HG03575 (cell line): ENCODE data around the gene KIAA0408.

Experiments used
- ATAC-seq: cut with Tn5 transposase; IDR thresholded peaks from one replicate; pipeline ENCODE4 v1.9.1; 2021; ENCODE audit not compliant: unreplicated experiment, insufficient number of reproducible peaks, low FRiP score; ENCODE audit errors: extremely low read depth

Gene KIAA0408

DNA sequence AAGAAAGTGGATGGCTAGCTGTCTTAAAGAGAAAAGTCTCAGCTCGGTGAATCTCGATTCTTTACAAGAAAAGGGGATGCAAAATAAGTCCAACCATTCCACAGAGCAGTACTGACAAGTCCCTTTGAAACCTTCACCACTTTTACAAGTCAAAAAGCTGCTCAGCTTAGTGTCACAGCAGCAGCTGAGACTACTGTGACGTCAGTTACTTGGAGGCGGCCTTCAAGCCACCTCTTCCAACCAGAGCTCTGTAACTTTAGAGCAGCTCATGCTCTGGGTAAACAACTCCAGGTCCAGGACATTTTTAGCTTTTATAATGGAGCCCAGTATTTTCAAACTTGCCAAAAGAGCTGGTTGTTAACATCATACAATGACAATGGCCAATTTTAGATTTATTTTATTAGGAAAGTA is at the start of gene KIAA0408:
Gene KIAA0408 (minus strand): TSS at position 159 of the 411 bp plus-strand sequence. CDS start 5,408 bp downstream, outside the sequence.
- ATAC-seq, result no peak

GRCh38 chr6:127506894-127507293 is 47.7 kb upstream of the KIAA0408 start:
- no peak for ATAC-seq

DNA sequence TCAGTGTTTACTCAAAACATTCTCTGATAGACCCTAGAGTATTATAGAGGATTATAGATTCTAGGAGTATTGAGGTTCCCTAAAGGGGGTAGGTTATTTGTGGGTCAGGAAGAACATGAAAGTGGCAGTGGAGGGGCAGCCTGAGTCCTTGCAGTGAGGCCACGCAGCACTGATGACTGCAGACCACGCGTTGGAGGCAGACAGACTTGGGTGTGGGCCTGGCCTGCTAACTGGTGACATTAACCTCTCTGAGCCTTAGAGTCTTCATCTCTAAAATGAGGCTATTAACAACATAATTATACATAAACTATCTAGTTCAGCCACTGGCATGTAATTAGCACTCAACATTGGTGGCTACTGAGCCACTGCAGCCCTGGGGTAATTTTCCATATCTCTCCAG is 43.8 kb upstream of the KIAA0408 start:
- no peak for ATAC-seq

DNA sequence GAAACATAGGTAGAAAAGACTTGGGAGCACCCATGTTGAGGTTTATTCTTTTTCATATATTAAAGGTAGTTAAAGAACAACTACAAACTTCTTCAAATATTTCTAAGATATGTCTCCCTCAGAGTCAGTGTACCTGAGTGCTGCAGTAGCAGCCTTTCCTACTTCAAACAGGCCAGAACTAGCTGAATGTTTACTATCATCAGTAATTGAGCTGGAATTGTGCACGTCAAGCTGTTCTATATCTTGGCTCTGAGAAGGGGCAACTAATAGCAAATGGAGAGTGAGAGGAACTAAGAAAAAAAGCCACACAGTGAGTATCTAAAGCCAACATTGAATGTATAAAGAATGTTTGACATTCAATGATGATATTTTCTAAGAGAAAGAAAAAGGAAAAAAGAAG is 38.2 kb upstream of the KIAA0408 start:
- ATAC-seq, result no peak

GRCh38 chr6:127496471-127496870 is 37.3 kb upstream of the KIAA0408 start:
- ATAC-seq, result no peak

DNA sequence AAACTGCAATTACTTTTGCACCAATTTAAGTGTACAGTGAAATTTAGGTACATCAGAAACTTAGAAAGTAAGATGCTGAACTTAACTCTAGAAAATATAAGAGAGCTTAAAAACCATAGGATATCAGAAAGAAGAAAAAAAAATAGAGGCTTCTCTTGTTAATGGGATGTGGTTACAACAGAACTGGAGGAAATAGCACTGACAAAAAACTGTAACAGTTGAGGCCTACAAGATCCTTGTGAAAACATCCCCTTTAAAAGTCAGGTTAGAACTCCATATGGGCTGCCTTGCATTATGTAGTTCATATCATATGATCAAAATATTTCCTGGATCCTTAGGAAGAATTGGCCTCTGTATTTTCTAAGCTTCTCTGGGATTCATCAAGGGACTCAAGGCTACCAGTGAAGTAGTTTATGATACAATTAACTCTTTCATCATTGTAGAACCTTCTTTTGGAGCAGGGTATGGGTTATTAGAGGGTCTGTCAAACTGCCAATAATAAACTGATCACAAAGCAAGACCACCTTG is 35.1 kb upstream of the KIAA0408 start:
- no peak for ATAC-seq

DNA sequence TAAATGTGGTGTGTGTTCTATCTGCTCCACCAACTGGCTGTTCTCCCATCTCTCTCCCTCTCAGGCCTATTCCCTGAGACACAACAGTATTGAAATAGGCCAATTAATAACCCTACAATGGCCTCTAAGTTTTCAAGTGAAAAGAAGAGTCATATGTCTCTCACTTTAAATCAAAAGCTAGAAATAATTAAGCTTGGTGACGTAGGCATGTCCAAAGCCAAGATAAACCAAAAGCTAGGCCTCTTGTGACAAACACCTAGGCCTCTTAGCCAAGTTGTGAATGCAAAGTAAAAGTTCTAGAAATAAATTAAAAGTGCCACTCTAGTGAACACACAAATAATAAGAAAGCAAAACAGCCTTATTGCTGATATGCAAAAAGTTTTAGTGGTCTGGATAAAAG is 30.1 kb upstream of the KIAA0408 start:
- no peak for ATAC-seq

DNA sequence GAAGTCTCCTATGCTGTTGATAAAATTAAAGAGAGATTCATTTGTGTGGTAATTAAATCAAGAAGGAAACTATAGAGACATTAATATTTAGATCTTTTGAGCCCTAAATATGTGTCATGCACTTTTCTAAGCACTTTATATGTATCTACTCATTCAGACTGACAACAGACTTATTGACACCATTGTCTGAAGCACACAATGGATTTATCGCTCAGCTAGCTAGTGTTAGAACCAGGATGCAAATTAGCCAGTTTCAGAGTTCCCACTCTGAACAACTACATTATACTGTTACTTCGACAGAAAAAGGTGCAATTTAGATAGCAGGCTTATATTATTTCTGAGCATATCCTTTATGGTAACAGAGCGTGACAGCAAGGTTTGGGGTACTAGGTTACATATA is 27.7 kb upstream of the KIAA0408 start:
- no peak for ATAC-seq

DNA sequence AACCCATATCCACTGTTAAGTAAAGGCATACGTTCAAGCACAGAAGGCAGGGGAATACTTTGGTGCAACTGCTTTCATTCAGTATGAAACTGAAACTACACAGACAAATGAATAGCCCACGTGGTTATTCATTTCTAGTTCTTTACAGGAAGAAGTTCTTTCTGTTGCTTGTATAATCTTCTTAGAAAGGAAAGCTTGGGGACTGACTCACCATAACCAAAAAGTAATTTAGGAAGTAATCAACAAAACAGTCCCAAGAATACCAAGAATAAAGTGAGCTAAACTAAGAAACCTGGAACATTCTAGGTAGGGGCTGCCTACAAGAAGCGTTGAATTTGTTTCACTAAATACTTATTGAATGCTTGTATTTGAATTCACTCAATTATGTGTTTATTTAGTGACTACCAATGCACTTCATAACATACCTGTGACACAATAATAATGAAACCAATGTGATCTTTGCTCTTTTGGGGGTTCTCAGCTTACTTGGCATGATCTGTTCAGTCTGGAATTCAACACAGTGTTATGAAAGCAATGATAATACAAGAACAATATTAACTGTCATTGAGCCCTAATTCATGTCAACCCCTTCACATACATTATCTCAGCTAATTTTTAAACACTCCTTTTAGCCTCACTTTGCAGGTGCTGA is 25.1 kb upstream of the KIAA0408 start:
- peak; percentile 100 for ATAC-seq

- ATAC-seq, result no peak
Observed at GRCh38 chr6:127483399-127484055, 24.3 kb upstream of the KIAA0408 start.

DNA sequence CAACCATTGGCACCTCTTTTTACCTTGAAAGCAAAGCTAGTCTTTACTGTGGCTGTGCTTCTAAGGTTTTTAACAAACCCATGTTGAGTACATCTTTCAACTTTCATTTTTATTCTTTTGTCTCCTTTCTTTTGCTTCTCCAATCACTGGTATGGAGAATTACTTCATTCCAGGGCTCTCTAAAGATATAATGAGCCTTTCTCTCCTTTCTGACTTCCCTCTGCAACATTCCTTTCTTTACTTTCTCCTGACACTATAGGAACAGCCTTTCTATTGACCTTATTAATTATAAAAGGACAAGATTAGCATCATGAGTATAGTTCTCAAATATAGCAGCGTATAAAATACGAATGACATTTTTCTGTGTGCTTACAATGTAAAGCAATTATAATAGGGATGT is 23.1 kb upstream of the KIAA0408 start:
- ATAC-seq, result no peak

GRCh38 chr6:127481628-127482027 is 22.4 kb upstream of the KIAA0408 start:
- no peak for ATAC-seq

DNA sequence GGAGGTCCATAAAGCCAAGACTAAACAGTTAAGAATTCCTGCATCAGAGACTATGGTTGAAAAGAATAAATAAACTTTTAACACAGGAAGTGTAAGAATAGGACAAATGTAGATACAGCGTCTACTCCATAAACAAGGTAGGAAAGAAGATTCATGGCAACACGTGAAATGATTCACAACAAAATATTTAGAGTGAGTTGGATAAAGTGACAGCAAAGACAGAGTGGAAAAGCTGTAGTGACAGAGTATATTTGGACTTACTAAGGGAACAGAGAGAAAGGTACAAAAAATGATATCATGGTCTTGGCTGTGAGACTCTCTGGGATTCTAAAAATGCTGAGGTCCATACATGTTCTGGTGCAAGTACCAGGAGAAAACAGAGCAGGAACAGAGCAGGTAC is 21.9 kb upstream of the KIAA0408 start:
- ATAC-seq, result no peak

DNA sequence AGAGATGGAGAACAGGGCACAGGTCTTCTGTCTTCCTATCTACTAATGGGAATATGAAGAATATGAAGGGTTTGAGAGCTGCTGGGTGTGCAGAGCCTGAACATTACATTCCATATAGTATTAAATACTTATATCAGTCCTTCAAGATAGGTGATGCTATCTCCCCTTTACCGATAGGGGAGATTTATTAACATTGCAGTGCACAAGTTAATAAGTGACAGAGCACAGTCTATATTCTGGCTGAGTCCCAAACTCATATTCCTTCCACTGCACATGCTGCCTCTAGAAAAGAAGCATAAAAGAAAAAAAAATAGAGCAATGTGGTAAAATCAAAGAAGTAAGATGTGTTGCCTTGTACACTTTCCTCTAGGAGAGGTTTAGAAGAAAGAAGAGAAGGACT is 18.5 kb upstream of the KIAA0408 start:
- no peak for ATAC-seq

DNA sequence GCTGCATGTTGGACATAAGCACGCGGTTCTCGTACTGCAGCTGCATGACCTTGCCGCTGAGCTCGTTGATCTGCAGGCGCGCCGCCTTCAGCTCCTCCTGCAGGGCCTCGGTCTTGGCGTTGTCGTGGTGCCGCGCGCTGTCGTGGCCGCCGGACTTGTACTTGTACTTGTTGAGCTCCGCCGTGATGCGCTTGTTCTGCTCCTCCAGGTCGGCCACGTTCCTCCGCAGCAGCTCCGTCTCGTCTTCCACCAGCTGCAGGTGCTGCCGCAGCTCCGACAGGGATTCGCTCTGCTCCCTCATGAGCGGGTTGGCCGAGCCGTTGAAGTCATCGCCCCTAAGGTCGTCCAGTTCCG is 16.6 kb upstream of the KIAA0408 start:
- ATAC-seq, result no peak

- ATAC-seq, result no peak
Observed at GRCh38 chr6:127475135-127475822, 16.1 kb upstream of the KIAA0408 start.

- no peak for ATAC-seq
Observed at GRCh38 chr6:127471379-127472255, 12.4 kb upstream of the KIAA0408 start.

DNA sequence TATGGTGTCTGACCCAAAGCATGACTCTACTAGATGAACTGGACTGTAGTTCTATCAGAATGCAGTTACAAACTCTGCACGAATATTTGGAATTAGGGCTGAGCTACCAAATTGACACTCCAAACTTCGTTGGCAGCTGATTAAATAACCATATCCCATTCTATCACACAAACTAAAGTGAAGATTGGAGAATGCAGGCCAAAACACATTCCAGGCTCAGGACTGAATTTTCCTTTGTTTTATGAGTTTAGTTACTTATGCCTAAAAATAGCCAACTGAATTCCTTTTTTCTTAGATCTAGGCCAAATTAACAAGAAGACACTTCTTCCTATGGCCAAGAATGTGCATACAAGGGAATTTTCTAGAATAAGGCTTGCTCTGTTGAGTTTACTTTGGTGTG is 9.7 kb upstream of the KIAA0408 start:
- no peak for ATAC-seq

DNA sequence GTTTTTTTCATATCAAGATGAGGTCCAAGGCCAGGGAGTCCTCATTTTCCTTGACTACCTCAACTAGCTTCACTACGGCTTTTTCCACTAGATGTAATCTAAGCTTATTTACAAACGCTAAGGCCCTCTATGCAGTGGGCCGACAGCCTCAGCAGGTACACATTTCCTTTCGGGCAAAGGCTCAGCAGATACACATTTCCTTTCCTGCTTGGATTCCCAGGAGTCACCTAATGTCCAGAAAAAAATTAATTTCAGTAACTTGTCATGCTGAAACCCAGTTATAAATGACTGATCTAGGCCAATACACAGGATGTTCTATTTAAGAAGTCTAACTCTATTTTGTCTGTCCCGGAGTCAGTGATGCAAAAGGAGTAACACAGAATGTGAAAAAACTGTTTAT is 7.2 kb upstream of the KIAA0408 start:
- ATAC-seq, result no peak
